Dedifferentiated amniotic fluid mesenchymal stem cell (primary cell): ENCODE results near the gene PPL.

Experiments
- DNase-seq: peaks from one replicate; pipeline ENCODE4 v3.0.0-alpha.2; 2016; ENCODE audit errors: extremely low spot score

Gene PPL

DNA sequence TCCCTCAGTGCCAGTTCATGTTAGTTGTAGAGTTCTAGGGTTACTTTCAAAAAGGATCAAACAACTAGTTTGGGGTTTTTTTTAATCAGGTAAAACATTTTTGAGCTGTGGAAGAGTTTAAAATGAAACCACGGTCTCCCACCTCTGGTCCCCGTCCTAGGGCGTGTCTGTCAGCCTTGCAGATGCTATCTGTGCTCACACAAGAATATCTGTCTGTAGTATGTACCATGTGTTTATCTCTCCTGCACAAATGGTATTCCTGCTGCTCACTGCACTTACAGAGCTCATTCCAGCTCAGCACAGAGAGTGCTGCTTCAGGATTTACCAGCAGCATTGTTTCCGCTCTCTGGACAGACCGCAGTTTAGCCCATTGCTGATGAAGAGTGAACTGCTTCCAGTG, 50.8 kb downstream of the PPL start:
- DNase-seq, result no peak

DNA sequence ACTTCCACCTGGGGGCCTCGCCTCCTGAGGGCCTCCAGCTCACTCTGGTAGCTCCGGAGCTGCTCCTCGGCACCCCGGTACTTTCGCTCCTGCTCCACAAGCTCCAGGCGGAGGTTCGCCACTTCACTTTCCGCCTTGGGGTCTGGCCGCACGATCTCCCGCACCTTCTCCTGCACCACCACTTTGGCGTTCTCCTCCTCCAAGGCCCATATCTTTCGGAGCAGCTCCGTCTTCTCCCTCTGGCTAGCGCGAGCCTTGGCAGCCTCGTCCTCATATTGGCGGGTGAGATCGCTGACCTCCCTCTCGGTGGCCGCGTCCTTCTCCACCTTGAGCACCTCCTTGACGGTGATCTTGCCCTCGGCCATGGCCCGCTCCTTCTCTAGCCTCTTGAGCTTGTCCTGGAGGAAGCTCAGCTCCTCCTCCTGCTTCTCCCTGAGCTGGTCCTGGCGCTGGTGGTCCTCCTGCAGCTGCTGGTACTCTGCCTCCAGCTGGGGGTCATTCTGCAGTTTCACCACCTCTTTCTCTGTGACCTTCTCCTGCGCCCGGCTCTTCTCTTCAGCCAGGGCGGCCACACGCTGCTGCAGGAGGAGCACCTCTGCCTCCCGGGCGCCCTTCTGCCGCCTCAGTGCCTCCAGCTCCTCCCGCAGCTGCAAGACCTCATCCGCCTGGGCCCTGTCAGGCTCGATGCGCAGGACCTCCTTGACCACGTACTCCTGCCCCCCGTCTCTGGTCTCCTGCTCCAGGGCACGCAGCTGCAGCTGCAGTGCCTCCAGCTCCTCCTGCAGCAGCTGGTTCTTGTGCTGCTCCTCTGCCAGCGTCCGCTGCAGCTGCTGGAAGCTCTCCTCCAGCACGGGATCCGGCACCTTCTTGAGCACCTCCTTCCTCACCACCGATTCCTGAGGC, 51.7 kb downstream of the PPL start:
- no peak for DNase-seq

DNA sequence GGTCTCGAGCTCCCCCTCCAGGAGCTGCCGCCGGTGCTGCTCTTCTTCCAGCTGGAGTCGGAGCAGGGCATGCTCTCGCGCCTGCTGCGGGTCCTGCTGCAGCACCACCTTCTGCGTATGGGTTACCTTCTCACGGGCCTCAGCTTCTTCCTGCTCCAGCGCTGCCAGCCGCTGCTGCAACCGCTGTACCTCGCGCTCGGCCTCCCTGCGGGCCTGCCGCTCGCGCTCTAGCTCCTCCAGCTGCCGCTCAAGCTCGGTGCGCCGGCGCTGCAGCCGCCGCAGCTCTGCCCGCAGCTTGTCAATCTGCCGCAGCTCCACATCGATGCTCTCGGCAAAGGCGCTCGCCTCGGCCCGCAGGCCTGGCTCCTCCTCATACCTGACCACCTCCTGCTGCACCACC, 52.7 kb downstream of the PPL start:
- no peak for DNase-seq

GRCh38 chr16:4883501-4883900, 53.4 kb downstream of the PPL start:
- no peak for DNase-seq

GRCh38 chr16:4882633-4883285, 54.2 kb downstream of the PPL start:
- no peak for DNase-seq

GRCh38 chr16:4882000-4882632, 54.8 kb downstream of the PPL start:
- DNase-seq, result no peak

DNA sequence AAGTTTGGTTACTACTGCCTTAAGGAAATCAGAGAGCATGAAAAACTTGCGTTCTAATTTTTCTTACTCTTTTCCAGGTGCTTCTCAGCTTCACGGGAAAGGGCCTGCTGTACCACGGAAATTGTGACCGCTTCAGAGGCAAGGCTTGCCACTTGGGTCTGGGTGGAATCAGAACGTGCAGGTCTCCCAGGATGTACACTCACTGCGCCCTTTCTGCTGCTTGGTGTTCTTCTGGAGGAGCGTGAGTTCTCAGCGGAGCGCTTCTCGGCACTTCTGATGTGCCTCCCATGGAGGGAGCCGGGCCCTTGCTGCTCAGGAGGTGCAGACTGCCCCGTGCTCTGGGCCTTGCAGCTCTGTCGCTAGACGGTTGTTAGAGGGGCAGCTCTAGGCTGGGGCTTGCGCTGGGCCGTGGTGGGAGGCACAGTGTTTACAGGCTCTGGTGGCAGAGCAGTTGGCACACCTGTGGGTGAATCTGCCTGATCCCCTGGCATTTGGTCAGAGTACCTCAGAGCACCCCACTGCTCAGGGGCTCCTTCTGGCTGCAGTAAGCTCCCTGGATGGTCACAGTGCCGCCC, 56.9 kb downstream of the PPL start:
- DNase-seq, result no peak

DNA sequence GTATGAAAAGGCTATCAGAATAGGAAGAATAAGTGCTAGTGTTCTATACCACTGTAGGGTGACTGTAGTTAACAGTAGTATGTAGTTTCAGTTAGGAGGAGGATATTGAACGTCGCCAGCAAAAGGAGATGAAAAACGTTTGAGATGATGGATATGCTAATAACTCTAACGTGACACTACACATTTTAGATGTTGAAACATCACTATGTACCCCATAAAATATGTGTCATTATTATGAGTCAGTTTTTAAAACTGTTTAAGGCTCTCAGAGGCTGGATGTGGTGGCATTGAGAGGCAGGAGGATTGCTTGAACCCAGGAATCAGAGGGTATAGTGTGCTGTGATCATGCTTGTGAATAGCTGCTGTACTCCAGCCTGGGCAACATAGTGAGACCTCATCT, 57.9 kb downstream of the PPL start:
- no peak for DNase-seq

DNA sequence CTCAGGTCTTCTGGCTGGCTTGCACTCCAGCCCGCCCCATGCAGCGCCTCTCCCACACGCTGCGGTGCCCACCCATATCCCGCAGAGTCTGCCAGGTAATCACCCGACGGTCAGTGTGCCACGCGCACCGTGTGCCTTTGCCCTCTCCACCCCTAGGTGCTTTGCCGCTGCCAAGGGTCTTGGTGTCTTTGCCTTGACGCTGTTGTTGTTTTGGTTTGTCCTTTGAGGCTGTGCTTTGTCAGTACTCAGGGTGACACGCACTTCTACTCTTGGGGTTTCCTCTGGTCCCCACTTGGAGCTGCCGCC, 59.6 kb downstream of the PPL start:
- no peak for DNase-seq

GRCh38 chr16:4876646-4877379, 60.1 kb downstream of the PPL start:
- no peak for DNase-seq

DNA sequence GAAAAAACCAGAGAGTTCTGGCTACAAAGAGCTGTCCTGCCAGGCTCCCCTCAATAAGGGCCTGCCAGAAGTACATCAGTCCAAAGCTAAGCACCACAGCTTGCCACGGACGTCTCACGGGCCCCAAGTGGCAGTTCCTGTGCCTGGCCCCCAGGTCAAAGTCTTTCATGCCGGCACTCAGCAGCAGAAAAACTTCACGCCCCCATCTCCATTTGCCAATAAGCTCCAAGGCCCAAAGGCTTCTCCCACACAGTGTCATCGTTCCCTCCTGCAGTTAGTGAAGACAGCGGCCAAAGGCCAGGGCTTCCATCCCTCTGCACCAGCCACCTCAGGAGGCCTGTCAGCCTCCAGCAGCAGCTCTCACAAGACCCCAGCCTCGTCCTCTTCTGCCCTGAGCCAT, 62.3 kb downstream of the PPL start:
- DNase-seq, result no peak

GRCh38 chr16:4873091-4873490, 63.9 kb downstream of the PPL start:
- no peak for DNase-seq

DNA sequence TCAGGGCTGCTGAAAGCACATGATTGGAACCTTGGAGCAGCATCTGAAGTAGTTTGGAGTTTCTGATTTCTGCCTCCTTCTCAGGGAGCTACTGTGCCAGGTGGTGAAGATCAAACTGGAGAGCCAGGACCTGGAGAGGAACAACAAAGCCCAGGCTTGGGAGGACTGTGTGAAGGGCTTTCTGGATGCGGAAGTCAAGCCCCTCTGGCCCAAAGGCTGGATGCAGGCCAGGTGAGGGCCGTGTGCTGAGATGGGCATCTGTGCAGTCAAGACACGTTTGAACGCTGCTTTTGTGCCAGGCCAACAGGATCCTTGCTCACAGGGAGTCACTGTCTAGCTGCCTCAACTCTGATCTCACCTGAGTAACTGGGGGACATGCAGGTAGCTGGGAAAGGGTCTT, 65.9 kb downstream of the PPL start:
- no peak for DNase-seq

DNA sequence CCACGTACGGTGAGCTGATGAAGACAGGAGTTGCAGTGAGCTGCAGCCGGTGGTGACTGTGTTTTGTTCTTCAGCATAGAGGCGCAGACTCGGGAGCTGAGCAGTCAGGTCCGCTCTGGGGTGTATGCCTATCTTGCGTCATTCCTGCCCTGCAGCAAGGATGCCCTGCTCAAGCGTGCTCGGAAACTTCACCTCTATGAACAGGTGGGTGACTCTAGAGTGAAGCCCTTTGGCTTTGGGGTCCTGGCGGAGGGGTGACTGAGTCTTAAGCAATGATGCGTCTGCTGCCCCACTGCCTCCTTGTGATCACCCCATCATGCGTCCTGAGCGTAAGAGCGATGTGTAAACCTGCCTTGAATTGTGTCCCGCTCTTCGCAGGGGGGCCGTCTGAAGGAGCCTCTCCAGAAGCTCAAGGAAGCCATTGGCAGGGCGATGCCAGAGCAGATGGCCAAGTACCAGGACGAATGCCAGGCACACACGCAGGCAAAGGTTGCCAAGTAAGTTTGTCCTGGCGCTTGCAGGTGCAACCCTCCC, 66.7 kb downstream of the PPL start:
- DNase-seq, result no peak

DNA sequence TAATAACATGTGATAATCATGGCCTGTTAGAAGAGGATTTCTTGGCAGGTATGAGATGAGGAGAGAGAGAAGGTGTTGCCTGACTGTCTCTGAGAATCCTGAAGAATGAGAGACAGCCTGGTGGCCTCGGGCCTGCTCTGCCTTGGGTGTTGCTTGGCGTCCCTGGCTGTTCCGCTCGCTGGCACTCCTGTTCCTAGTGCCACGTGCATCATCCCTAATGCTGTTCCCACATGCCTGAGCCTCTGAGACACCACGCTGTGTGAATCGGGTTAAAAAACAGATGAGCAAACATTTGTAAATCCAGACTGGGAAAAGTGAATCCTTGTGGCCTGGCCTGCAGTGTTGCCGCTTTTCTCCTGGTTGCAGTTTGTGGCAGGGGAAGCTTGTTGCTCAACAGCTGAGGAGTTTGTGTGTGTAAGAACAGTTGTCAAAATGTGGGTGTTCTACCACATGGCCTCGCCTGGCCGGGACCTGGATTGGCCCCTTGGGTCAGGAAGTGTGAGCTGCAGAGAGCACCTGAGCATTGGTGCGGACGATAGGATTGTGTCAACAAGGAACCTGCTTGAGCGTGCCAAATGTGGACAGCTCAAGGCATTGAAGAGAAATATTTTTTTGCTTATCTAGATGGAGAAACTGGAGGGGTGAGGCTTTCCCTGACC, 67.7 kb downstream of the PPL start:
- no peak for DNase-seq

GRCh38 chr16:4868535-4868934, 68.4 kb downstream of the PPL start:
- no peak for DNase-seq

GRCh38 chr16:4868026-4868425, 68.9 kb downstream of the PPL start:
- no peak for DNase-seq

GRCh38 chr16:4866586-4866985, 70.4 kb downstream of the PPL start:
- no peak for DNase-seq

GRCh38 chr16:4865231-4865860, 71.6 kb downstream of the PPL start:
- DNase-seq, result no peak

DNA sequence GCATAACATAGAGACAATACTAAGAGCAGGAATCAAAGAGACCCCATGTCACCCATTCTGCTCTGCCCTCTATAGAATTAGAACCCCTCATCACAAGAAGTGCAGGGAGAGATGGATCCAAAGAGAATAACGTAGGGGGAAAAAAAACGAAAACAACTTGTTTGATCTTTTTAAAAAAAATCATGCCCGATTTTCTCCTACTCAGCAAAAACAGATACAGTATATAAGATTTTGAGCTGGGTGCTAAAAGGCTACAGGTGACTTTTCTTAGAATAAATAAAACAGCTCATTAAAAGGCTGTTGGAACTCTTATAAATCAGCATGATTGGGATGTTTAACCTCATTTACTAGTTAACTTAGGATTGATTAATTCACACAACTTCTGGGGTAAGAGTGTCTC, 72.2 kb downstream of the PPL start:
- no peak for DNase-seq

GRCh38 chr16:4862639-4863038, 74.3 kb downstream of the PPL start:
- no peak for DNase-seq
